Activated CD4-positive, CD25-positive, alpha-beta regulatory T cell treated with anti-CD3 and anti-CD28 coated beads, Interleukin-2, amount 50 U/mL, for 16 hours (primary cell): ENCODE data around the gene GGTLC3.
"Not testable (repeated sequence)": the region's sequence is repeated elsewhere in the genome, so short reads cannot be mapped to it uniquely, and the experiment has no call there.

ENCODE experiments used
- DNase-seq: peaks from one replicate; pipeline ENCODE4 v3.0.0-alpha.2; 2020; ENCODE audit warnings: low read depth, low spot score

Gene GGTLC3

DNA sequence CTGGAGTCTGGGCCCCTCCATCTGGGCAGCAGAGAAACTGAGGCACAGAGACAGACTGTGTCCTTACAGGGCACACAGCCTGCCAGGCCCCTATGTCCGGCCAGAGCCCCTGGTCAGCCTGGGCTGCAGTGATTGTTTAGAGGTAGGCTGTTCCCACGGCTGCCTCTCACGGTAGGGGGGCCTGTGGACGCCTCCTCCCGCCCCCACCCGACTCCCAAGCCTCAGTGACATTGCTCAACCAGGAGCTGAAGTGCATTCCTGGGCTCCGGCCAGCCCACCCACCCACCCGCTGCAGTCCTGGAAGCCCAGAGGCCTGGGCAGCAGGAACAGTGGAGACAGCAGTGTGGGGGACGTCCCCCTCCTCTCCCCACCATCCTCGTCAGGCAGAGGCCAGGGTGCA lies 4.5 kb downstream of the GGTLC3 start:
- DNase-seq, result not testable (repeated sequence)

DNA sequence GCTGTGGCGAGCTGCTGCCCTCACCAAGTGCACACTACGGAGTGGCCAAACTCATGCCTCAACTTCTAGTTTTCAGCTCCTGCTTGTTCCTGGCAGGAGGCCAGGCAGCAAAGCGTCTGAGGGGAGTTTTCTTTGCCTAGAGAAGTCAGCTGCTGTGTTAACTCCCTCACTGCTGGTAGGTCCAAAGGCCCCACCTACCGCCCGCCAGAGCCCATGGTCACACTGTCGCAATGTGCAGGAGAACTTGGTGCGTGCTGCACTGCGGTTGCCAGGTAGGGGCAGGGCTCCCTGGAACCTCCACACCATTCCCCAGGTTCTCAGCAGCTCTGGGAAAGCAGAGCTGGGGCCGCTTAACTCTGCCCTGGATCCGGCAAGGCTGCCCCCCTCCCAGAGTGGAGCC lies 5.6 kb downstream of the GGTLC3 start:
- DNase-seq, result not testable (repeated sequence)

- not testable (repeated sequence) for DNase-seq
Measured at GRCh38 chr22:18511327-18511726, 6.6 kb downstream of the GGTLC3 start.

DNA sequence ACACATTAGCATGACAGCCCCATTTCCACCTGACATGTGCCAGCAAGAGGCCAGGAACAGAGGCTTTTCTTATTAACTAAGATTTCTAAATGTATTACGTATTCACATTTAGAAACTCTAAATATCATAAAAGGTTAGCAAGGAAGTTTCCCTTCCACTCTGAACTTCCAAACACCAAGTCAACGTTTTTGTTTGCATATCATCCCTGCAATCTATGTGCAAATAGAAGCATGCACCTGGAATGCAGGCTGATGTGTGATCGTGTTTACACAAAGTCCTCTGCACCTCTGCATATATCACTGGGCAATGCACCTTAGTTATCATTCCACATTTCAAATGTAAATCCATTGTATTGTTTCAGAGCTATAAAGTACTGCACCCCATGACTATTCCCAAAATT lies 21.7 kb downstream of the GGTLC3 start:
- DNase-seq, result not testable (repeated sequence)
